Peyer's patch (tissue), 4 donors: ENCODE results near the gene PDIK1L. TPM values are rescaled to one million over a fixed set of nuclear protein-coding genes. Genes with fewer than 3 reads are reported as not detected.

Experiments used
- DNase-seq, 3 donors: peaks; one replicate each; pipeline ENCODE4 v3.0.0-alpha.2; 2017 to 2019
- H3K27ac ChIP-seq, 4 donors: fragments of 200-600 bp; sonication (generic); one replicate each; pipeline ENCODE4 v1.5.1; 2016 to 2019
- H3K27me3 ChIP-seq, 2 donors: fragments of 200-600 bp; sonication (generic); one replicate each; pipeline ENCODE4 v1.5.1; 2019
- H3K36me3 ChIP-seq, 3 donors: fragments of 200-600 bp; sonication (generic); one replicate each; pipeline ENCODE4 v1.5.1; 2016 to 2019
- H3K4me1 ChIP-seq, 4 donors: fragments of 200-600 bp; sonication (generic); one replicate each; pipeline ENCODE4 v1.5.1; 2016 to 2019
- H3K4me3 ChIP-seq, 4 donors: fragments of 200-600 bp; sonication (generic); 1 replicate in 3 of 4; 2 replicates in 1 of 4; pipeline ENCODE4 v1.5.1; 2016 to 2019; ENCODE audit warnings: mild to moderate bottlenecking in 1 of 4
- H3K9me3 ChIP-seq, 4 donors: fragments of 200-600 bp; sonication (generic); one replicate each; pipeline ENCODE4 v1.5.1; 2016 to 2019; ENCODE audit warnings: mild to moderate bottlenecking in 1 of 4
- CTCF ChIP-seq, 6 experiments: fragments of 450-650 bp in 4 of 6; fragments of 200-600 bp in 2 of 6; sonication (generic) in 1 of 6; IDR thresholded peaks; one replicate each; pipeline ENCODE4 v1.5.1; 2017 to 2019; ENCODE audit warnings: antibody characterized with exemption in 6 of 6, mild to moderate bottlenecking in 3 of 6, moderate library complexity in 1 of 6
- POLR2A ChIP-seq, 2 donors: fragments of 450-650 bp; IDR thresholded peaks; one replicate each; pipeline ENCODE4 v1.5.1; 2017; ENCODE audit warnings: antibody characterized with exemption in 2 of 2, mild to moderate bottlenecking in 2 of 2, moderate library complexity in 2 of 2
- total RNA-seq, 4 donors: library from RNA; depleted of rRNA; stranded (reverse); fragments of >200 nt; gene quantifications; one replicate each; pipeline ENCODE4 v1.1.0, GENCODE V29; 2016

The PDIK1L gene
- total RNA-seq, 4 donors from 2014 or later: 8.3 to 13.2 (median 12.4) TPM

GRCh38 chr1:26154750-26155149, 43.1 kb downstream of the PDIK1L start:
- Histone ChIP-seq H3K27me3 (peaks cover 0 to 5% of the 10 kb centered on the region in 2 donors), H3K36me3 (no peaks in the 10 kb centered on the region), H3K9me3 (no peaks in the 10 kb centered on the region), H3K27ac (no peak overlapping the region), H3K4me3 (no peak overlapping the region), H3K4me1 (no peaks in the 10 kb centered on the region)
- TF ChIP-seq POLR2A (IDR thresholded peaks at IDR 0.05) (no peak), CTCF (IDR thresholded peaks at IDR 0.05) (no peak)
- peak in 1 of 3 donors; percentile 18 for DNase-seq

DNA sequence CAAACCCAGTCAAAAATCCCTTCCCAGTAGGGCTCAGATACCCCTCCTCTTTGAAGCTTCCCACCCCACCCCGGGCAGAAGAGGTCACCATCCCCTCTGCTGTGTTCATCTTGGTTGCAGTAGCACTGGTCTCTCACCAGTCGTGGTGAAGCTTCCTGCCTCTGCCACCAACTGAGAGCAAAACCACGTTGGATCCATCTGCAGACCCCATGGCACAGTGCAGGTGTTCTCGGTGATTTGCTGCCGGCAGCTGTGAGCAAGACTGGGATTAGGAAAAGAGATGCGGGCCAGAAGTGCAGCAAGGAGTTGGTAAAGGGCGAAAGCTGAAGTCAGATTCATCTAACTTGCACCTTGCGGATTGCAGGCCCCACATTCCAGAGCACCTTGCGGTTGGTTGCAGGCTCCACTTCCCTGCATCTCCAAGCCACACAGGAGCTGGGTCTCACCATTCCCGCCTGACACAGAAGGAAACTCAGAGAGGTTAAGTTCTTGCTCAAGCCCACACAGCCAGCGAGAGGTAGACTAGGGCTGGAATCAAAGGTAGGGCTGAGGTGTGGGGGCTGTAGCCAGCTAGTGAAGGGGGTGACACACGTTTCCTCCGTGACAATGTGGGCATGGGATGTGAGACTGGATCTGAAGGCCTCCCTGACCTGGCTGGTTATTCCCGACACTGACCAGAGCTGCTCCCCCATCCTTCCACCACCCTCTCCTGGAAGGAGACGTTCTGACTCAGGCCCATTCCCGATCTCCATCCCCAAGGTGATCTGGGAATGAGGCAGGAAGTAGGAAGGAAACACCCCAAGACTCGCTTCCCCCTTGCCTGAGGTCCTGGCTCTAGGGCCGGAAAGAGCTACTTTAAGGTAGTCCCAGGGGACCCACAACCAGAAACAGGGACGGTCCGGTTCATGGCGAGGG, 44.0 kb downstream of the PDIK1L start:
- Histone ChIP-seq H3K27me3 (peaks cover 0 to 5% of the 10 kb centered on the region in 2 donors), H3K27ac (peak overlapping the region in 2 of 4 donors; percentile 35 to 45), H3K4me3 (peak overlapping the region in 1 of 4 donors; percentile 4)

DNA sequence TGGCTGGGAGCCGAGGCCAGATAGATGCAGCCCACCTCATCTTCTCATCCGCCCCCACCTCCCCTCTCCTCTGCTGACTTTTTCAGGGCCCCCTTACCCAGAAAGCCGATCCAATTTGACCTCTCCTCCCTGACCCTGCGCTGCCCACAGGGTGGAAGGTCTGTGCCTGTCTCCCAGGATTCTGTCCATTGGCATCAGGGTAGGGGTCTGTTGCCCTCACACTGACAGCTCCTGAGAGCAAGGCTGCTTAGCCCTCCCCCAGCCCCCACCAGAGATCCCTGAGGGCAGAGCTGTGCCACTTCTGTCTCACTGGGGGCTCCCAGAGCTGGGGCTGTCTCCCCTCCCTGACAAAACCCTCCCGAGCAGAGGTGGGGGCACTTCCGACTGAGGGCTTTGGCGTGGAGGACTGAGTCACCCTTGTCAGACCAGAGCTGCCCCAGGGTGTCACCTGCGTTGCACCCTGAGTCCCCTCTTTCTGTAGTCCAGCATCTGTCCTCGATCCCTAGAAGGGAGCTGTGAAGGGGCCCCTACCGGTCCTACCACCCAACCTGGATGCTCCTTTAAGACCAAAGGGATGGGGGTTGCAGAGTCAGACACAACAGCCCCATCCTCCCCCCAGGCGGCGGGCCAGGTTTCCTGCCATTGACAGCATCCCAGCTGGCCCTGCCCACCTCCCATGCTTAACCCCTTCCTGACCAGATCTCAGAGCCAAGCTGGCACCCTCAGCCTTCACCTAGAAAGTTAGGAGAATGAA, 44.8 kb downstream of the PDIK1L start:
- peak overlapping the region in 1 of 4 donors; percentile 4 for H3K4me3 ChIP-seq

More for the DNA sequence above, 44.0 kb downstream of the PDIK1L start:
- Histone ChIP-seq H3K9me3 (no peaks in the 10 kb centered on the region), H3K4me1 (no peaks in the 10 kb centered on the region), H3K36me3 (no peaks in the 10 kb centered on the region)
- peak in 1 of 3 donors; percentile 34 for DNase-seq
- TF ChIP-seq CTCF (IDR thresholded peaks at IDR 0.05) (no peak), POLR2A (IDR thresholded peaks at IDR 0.05) (no peak)

GRCh38 chr1:26158271-26158907, 46.8 kb downstream of the PDIK1L start:
- peaks cover 0 to 10% of the 10 kb centered on the region in 2 donors for H3K27me3 ChIP-seq
- H3K4me1 ChIP-seq: peaks cover 3 to 14% (median 6%) of the 10 kb centered on the region in 4 donors
- no peak overlapping the region for H3K4me3 ChIP-seq
- no peaks in the 10 kb centered on the region for H3K36me3 ChIP-seq
- no peaks in the 10 kb centered on the region for H3K9me3 ChIP-seq
- TF ChIP-seq POLR2A (IDR thresholded peaks at IDR 0.05): no peak
- no peak for TF ChIP-seq CTCF (IDR thresholded peaks at IDR 0.05)
- no peak overlapping the region for H3K27ac ChIP-seq
- DNase-seq: peak in 1 of 3 donors; percentile 22

More for the DNA sequence above, 44.8 kb downstream of the PDIK1L start:
- H3K27me3 ChIP-seq: peaks cover 0 to 10% of the 10 kb centered on the region in 2 donors
- no peaks in the 10 kb centered on the region for H3K9me3 ChIP-seq
- TF ChIP-seq POLR2A (IDR thresholded peaks at IDR 0.05) (no peak), CTCF (IDR thresholded peaks at IDR 0.05) (no peak)
- H3K27ac ChIP-seq: peak overlapping the region in 2 of 4 donors; percentile 35 to 45
- H3K36me3 ChIP-seq: no peaks in the 10 kb centered on the region
- peak in 1 of 3 donors; percentile 48 for DNase-seq
- peaks cover 2 to 6% (median 4%) of the 10 kb centered on the region in 4 donors for H3K4me1 ChIP-seq
